Panc1 (cell line): ENCODE data around the gene GUCY2D. TPM values are rescaled to one million over a fixed set of nuclear protein-coding genes. Genes with fewer than 3 reads are reported as not detected.

ENCODE experiments used
- ATAC-seq: fragments of 200-7000 bp; cut with Tn5 transposase; 2 replicates; pipeline ENCODE4 v1.9.1; 2020; ENCODE audit warnings: mild to moderate bottlenecking, moderate library complexity
- BruUV-seq: library from RNA; stranded (reverse); fragments of 400-500 nt; replicated peaks from 2 replicates; lab custom pipeline; 2021; lab: Mats Ljungman, UMichigan
- CTCF ChIA-PET: fragments of 300-600 bp; sonication (Branson Sonifier 250); formaldehyde crosslinking; loops from one replicate; lab custom pipeline; 2022; ENCODE audit warnings: antibody characterized with exemption; lab: Charles Lee
- POLR2A ChIA-PET: fragments of 300-600 bp; sonication (Branson Sonifier 250); formaldehyde crosslinking; loops from one replicate; lab custom pipeline; 2022; ENCODE audit warnings: antibody characterized with exemption; lab: Charles Lee
- DNase-seq: peaks from one replicate; pipeline ENCODE4 v3.0.0-alpha.2; 2010; ENCODE audit warnings: low read depth, low spot score
- H3K27ac ChIP-seq: 2 replicates; pipeline ENCODE4 v1.5.1; 2011; ENCODE audit warnings: mild to moderate bottlenecking, low read length, inconsistent platforms
- H3K27me3 ChIP-seq: fragments of 200-500 bp; sonication (Bioruptor generic); 2 replicates; pipeline ENCODE4 v1.6.0; 2014; ENCODE audit warnings: low read length, inconsistent platforms; ENCODE audit not compliant: control insufficient read depth, insufficient read depth
- H3K36me3 ChIP-seq: fragments of 200-500 bp; sonication (Bioruptor generic); 2 replicates; pipeline ENCODE4 v1.5.1; 2014; ENCODE audit warnings: inconsistent platforms, mild to moderate bottlenecking, low read length, moderate library complexity; ENCODE audit not compliant: control insufficient read depth, insufficient read depth
- H3K4me1 ChIP-seq: 2 replicates; pipeline ENCODE4 v1.5.1; 2011; ENCODE audit warnings: inconsistent platforms, mild to moderate bottlenecking, low read length, moderate library complexity; ENCODE audit not compliant: control insufficient read depth, insufficient read depth
- H3K4me3 ChIP-seq, 2 experiments: 2 replicates each; pipeline ENCODE4 v1.5.1; 2011 to 2012; ENCODE audit warnings: low read depth in 2 of 2, low read length in 2 of 2, mild to moderate bottlenecking in 2 of 2, inconsistent platforms in 1 of 2, moderate library complexity in 1 of 2
- H3K9me3 ChIP-seq: fragments of 200-500 bp; sonication (Bioruptor generic); 2 replicates; pipeline ENCODE4 v1.5.1; 2014; ENCODE audit warnings: low read depth, mild to moderate bottlenecking, inconsistent platforms, low read length, moderate library complexity; ENCODE audit not compliant: control insufficient read depth, insufficient read depth
- CTCF ChIP-seq: fragments of 450-650 bp; IDR thresholded peaks from 2 replicates; pipeline ENCODE4 v1.5.1; 2017; ENCODE audit warnings: mild to moderate bottlenecking
- POLR2AphosphoS5 ChIP-seq: IDR thresholded peaks from 2 replicates; pipeline ENCODE4 v1.6.1; 2012; ENCODE audit warnings: mild to moderate bottlenecking, low read depth, low read length, moderate library complexity
- SIN3A ChIP-seq: IDR thresholded peaks from 2 replicates; pipeline ENCODE4 v1.6.1; 2012; ENCODE audit warnings: low read depth, mild to moderate bottlenecking, low read length, moderate library complexity, borderline replicate concordance; ENCODE audit not compliant: insufficient read depth
- TCF7L2 ChIP-seq: IDR thresholded peaks from 2 replicates; pipeline ENCODE4 v1.6.1; 2011; ENCODE audit warnings: mild to moderate bottlenecking, low read depth, low read length, inconsistent platforms
- in situ Hi-C: cut with HindIII; loops from 2 replicates; pipeline ENCODE4 v1.10.0; 2016; ENCODE audit warnings: low sequenced_read_pairs, low pct_unique_long_range_greater_than_20kb
- intact Hi-C: fragments of 100-400 bp; cut with micrococcal nuclease; formaldehyde crosslinking; loops from one replicate; pipeline ENCODE4 v1.10.0; 2022; ENCODE audit not compliant: unreplicated experiment
- total RNA-seq: library from RNA; stranded (reverse); gene quantifications from one replicate; pipeline ENCODE4 v1.2.1, GENCODE V29; 2021; ENCODE audit not compliant: unreplicated experiment
- TF ChIP-seq, protein P1 (sequence below), 2 experiments: IDR thresholded peaks; 2 replicates each; pipeline ENCODE4 v1.6.1; 2011 to 2012; ENCODE audit warnings: low read depth in 2 of 2, control low read depth in 1 of 2, low read length in 1 of 2, mild to moderate bottlenecking in 1 of 2, moderate library complexity in 1 of 2; ENCODE audit not compliant: insufficient read depth in 1 of 2

GUCY2D gene
- total RNA-seq, 1 experiment from 2014 or later: not detected

DNA sequence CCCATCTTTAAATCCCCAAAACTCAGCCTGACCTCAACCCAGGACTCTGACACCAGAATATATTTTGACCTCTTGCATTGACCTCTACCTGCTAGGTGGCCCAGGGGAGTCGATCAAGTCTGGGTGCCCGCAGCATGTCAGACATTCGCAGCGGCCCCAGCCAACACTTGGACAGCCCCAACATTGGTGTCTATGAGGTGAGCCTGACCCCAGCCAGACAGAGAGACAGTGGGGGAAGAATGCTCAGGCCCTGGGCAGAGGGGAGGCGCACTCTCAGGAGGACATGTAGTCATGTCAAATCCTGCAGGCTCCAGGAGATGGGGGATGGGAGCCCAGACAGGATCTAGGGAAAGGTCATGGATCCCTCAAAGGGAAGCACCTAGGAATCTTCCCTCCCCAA is 5.4 kb downstream of the GUCY2D start:
- no peak for DNase-seq
- BruUV-seq: no TSS peak
- no peak for ATAC-seq
- TF ChIP-seq SIN3A (no peak), CTCF (no peak), POLR2AphosphoS5 (no peak), TCF7L2 (no peak)
- TF ChIP-seq, protein P1, sequence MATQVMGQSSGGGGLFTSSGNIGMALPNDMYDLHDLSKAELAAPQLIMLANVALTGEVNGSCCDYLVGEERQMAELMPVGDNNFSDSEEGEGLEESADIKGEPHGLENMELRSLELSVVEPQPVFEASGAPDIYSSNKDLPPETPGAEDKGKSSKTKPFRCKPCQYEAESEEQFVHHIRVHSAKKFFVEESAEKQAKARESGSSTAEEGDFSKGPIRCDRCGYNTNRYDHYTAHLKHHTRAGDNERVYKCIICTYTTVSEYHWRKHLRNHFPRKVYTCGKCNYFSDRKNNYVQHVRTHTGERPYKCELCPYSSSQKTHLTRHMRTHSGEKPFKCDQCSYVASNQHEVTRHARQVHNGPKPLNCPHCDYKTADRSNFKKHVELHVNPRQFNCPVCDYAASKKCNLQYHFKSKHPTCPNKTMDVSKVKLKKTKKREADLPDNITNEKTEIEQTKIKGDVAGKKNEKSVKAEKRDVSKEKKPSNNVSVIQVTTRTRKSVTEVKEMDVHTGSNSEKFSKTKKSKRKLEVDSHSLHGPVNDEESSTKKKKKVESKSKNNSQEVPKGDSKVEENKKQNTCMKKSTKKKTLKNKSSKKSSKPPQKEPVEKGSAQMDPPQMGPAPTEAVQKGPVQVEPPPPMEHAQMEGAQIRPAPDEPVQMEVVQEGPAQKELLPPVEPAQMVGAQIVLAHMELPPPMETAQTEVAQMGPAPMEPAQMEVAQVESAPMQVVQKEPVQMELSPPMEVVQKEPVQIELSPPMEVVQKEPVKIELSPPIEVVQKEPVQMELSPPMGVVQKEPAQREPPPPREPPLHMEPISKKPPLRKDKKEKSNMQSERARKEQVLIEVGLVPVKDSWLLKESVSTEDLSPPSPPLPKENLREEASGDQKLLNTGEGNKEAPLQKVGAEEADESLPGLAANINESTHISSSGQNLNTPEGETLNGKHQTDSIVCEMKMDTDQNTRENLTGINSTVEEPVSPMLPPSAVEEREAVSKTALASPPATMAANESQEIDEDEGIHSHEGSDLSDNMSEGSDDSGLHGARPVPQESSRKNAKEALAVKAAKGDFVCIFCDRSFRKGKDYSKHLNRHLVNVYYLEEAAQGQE (IDR thresholded peaks at IDR 0.05; ENCODE audit: insufficient read depth in 1 of 2, low read depth in 2 of 2, low read length in 1 of 2): no peak
- no peak overlapping the region for H3K4me3 ChIP-seq
- H3K4me1 ChIP-seq: no peaks in the 10 kb centered on the region
- no peaks in the 10 kb centered on the region for H3K36me3 ChIP-seq
- H3K9me3 ChIP-seq: no peaks in the 10 kb centered on the region
- in situ Hi-C loops (no loop called here), intact Hi-C loops (no loop called here)
- no peak overlapping the region for H3K27ac ChIP-seq
- no peaks in the 10 kb centered on the region for H3K27me3 ChIP-seq
- POLR2A ChIA-PET: no interaction called here
- CTCF ChIA-PET: no interaction called here

GRCh38 chr17:8012045-8012580 is 9.7 kb downstream of the GUCY2D start:
- no peak for DNase-seq
- CTCF ChIA-PET: interaction anchor here (0.6 kb wide), 1 partner anchor 96 kb away, joined by 9 read pairs; no protein-coding TSS in a partner anchor
- H3K27me3 ChIP-seq: no peaks in the 10 kb centered on the region

DNA sequence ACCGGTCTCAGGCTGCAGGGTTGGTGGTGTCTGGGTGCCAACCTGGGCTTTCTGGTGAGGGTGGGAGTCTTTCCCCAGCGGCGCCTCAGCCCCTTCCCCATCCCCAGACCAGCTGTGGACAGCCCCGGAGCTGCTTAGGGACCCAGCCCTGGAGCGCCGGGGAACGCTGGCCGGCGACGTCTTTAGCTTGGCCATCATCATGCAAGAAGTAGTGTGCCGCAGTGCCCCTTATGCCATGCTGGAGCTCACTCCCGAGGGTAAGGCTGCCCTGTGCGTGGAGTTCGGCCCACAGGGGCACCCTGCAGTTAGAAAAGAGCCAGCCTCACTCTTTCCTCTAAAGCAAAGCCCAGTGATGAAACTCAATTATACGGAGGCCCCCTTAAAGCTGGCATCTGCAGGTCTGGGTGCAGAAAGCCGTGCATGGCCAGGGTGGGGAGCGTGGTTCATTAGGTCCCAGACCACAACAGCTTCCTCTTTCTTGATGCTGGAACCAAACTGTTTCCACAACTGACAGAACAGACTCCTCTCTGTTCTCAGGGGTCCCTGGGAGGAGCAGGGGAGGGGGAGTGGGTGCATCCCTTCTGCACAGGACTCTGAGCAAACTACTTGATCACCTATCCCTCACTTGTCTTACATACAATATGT is 10.7 kb downstream of the GUCY2D start:
- H3K4me3 ChIP-seq: no peak overlapping the region
- POLR2A ChIA-PET: no interaction called here
- H3K4me1 ChIP-seq: no peaks in the 10 kb centered on the region
- H3K36me3 ChIP-seq: no peaks in the 10 kb centered on the region
- in situ Hi-C loops: no loop called here
- BruUV-seq: no TSS peak
- no peak for ATAC-seq
- CTCF ChIA-PET: no interaction called here
- H3K27ac ChIP-seq: no peak overlapping the region
- TF ChIP-seq, protein P1 (IDR thresholded peaks at IDR 0.05; ENCODE audit: insufficient read depth in 1 of 2, low read depth in 2 of 2, low read length in 1 of 2): no peak
- TF ChIP-seq TCF7L2: no peak
- intact Hi-C loops: no loop called here
- H3K9me3 ChIP-seq: no peaks in the 10 kb centered on the region
- no peaks in the 10 kb centered on the region for H3K27me3 ChIP-seq
- DNase-seq: no peak

More at GRCh38 chr17:8012045-8012580, 9.7 kb downstream of the GUCY2D start:
- no TSS peak for BruUV-seq
- Histone ChIP-seq H3K4me3 (no peak overlapping the region), H3K36me3 (no peaks in the 10 kb centered on the region), H3K27ac (no peak overlapping the region), H3K9me3 (no peaks in the 10 kb centered on the region), H3K4me1 (no peaks in the 10 kb centered on the region)
- POLR2A ChIA-PET: no interaction called here
- intact Hi-C loops (no loop called here), in situ Hi-C loops (no loop called here)
- no peak for TF ChIP-seq SIN3A
- ATAC-seq: no peak
